Fibroblast of skin of right quadriceps (primary cell): ENCODE data around the gene BNC1.
"Not testable (repeated sequence)": the region's sequence is repeated elsewhere in the genome, so short reads cannot be mapped to it uniquely, and the experiment has no call there.

Experiments used
- DNase-seq: peaks from one replicate; pipeline ENCODE4 v3.0.0-alpha.2; 2013

The BNC1 gene

DNA sequence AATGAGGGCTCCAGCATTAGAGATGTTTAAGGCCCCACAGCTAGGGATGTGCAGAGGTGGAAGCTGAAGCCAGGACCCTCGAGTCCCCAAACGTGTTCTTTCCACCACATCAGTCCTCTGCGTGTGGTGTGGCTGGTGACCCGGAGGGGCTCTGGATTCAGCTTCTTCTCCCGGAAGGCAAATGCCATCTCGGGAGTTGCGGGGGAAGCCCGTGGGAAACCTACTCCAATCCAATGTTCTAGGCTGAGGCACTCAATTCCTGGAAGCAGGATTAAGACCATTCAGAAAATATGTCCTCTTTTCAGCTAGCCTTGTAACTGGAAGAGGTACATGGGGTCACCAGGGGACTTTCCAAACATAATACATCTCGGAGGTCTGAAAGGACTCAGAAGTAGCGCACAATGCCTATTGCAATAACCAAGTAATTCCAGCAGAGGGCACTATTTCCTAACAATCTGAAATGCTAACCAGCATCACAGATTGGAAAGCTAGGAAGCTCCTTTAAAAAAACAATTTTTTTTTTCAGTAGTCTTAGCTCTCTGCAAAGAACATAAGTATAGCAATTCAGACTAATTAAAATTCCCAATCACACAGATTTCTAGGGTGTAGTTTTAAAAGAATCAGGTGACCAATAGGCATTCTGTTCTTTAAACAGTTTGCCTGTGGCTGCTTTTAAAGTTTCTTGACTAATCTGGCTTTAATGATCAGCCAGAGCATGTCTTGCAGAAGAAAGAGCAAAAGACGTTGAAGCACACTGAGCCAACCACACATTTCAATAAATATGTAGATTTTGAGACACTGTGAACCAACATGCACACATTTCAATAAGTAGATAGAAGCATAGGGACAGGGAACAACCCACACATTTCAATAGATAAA, 36.1 kb downstream of the BNC1 start:
- DNase-seq = peak; percentile 68

DNA sequence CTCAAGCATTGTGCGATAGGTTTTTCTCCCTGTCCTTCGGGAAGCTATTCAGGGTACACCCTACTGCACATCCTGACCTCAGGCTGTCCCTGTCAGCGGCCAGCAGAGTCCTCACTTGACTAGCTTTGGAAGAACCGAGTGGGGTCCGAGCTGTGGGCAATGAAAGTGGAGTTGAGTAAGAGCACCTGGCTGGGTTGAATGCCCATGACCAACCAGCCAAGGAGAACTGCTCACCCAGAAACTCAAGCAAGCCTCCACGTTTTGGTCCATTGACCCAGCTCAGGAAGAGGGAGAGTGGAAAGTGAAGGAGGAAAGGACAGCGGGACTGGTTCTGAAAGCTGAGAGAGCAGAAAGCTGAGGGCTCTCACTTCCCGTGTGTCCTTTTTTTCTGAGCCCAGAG, 40.8 kb downstream of the BNC1 start:
- no peak for DNase-seq

DNA sequence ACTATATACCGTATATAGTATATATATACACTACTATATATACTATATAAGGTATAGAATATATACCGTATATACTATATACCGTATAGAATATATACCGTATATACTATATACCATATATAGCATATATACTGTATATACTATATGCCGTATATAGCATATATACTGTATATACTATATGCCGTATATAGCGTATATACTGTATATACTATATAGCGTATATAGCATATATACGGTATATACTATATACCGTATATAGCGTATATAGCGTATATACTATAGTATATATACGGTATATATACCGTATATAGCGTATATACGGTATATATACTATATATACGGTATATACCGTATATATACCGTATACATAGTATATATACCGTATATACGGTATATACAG, 54.2 kb downstream of the BNC1 start:
- no peak for DNase-seq

DNA sequence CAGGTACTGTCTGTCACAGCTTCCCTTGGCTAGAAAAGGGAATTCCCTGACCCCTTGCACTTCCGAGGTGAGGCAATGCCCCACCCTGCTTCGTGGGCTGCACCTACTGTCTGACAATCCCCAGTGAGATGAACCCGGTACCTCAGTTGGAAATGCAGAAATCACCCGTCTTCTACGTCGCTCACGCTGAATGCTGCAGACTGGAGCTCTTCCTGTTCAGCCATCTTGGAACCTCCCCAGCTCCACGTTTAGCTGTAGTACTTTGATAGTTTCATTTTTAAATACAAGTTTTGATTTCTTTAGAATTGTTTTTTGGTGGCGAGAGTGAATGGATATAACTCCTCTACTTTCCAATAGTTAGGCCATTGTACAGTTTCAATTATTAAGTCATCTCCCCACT, 59.0 kb downstream of the BNC1 start:
- no peak for DNase-seq

- DNase-seq = not testable (repeated sequence)
These were observed 62.7 kb downstream of the BNC1 start for GRCh38 chr15:83221781-83222180.

DNA sequence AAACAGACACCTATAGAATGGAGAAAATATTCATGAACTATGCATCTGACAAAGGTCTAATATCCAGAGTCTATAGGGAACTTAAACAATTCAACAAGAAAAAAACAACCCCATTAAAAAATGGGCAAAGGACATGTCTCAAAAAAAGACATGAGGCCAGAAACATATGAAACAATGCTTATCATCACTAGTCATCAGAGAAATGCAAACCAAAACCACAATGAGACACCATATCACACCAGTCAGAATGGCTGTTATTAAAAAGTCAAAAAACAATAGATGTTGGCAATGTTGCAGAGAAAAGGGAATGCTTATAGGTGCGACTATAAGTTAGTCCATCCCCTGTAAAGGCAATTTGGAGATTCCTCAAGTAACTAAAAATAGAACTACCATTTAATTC, 65.4 kb downstream of the BNC1 start:
- DNase-seq = no peak

- DNase-seq = no peak
These were observed 69.2 kb downstream of the BNC1 start for GRCh38 chr15:83215306-83215705.

DNA sequence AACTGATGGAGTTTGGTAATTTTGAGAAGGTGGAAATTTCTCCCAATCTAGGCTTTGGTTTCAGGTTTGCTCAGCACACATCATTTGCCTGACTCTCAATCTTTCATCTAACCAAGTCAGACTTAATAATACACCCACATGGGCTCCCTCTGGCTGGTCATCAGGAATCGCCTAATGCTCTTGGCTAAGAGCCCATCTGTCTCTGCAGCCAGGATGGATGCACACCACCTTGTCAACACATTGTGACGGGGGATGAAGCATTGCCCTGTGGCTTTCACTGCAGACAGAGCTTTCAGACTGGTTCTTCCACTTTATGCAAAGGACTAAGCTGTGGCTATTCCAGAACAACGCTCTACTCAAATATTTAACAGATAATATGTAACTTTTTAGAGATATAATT, 73.8 kb downstream of the BNC1 start:
- peak; percentile 91 for DNase-seq

DNA sequence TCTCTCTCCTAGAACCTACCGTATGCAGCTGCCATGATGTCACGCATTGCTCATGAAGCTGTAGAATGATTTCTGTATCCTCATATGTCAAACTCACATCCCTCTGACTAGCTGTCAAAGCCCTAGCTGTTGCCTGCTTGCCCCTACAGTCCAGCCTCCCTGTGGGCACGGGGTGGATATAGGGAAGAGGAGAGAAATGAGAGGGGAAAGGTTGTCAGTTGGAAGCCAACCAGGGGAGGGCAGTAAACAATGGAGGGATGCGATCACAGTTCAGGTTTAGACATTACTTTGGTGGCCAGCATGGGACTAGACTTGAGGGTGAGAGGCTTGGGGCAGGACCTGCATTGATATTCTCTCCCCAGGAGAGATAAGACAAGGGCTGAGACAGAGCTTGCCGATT, 75.1 kb downstream of the BNC1 start:
- no peak for DNase-seq

- no peak for DNase-seq
These were observed 76.2 kb downstream of the BNC1 start for GRCh38 chr15:83208367-83208661.

- DNase-seq = peak; percentile 73
These were observed 76.7 kb downstream of the BNC1 start, which contains the start of gene HDGFL3 for GRCh38 chr15:83207660-83208366. TSS of gene HDGFL3 (minus strand) at chr15:83207823. CDS start at chr15:83207414, 409 bp downstream.

DNA sequence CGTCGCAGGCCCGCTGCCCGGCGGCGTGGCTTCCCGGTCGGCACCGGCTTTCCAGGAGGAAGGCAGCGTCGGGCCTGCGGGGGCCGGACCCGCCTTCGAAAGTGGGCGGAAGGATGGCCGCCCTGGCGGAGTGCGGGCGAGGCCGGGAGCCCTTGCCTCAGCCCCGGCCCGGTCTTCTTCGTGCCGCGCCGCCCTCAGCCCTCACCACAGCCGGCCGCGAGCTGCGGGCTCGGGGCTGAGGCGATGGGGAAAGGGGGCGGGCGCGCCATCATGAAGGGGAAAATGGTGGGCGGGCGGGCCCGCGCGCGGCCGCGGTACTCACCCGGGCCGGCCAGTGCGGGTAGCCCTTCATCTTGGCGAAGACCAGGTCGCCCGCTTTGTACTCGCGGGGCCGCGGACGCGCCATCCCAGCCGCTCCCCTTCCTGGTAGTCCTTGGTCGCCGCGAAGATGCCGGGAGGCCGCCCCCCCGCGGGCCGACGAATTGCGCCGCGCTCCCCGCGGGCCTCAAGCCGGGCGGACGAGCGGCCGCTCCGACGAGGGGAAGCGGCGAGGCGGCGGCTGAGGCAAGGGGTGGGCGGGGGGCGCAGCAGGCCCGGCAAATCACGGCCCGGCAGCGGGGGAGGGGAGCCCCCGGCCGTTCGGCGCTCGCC, 77.3 kb downstream of the BNC1 start:
- peak; percentile 33 for DNase-seq

- DNase-seq = no peak
These were observed 77.9 kb downstream of the BNC1 start for GRCh38 chr15:83206526-83207008.
